SKM-1 (cell line): ENCODE results near the gene MAP1B.
"Not testable (repeated sequence)": the region's sequence is repeated elsewhere in the genome, so short reads cannot be mapped to it uniquely, and the experiment has no call there.

Experiments used
- DNase-seq: peaks from one replicate; lab custom pipeline; 2025; ENCODE audit not compliant: unreplicated experiment; lab: John Stamatoyannopoulos, UW

Gene MAP1B

DNA sequence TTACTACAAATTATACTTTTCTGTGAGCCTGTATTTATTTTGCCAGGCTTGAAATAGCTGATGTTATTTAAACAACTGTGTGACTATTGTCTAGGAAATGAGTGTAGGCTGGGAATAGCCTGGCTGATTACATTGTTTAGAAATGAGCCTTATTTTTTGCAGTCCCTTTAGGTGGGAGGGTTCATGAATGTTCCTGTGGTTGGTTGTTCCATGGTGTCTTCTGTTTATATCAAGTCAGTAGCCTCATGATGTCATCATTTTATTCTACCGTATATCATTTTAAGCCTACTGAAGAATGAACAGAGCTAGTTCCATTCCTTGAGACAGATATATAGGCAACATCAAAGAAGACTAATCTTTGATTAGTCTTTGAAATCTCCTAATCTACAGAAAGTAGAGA is 53.1 kb downstream of the MAP1B start:
- DNase-seq = no peak

DNA sequence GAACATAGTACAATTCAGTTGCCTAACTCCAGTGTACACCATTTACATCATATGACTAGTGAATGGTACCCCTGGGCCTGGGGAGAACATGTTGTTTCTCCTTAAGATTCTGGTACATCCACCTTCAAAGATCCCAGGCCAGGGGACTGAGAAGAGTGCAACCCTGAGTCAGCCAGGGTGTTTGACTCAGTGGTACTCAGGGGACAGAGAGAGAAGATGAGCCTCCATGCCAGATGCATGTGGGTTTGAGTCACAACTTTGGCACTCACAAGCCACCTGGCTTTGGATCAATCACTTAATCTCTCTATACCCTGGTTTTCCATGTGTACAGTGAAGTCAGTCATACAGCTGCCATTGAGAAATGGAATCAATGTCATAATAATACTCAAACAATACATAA is 53.7 kb downstream of the MAP1B start:
- DNase-seq = no peak

DNA sequence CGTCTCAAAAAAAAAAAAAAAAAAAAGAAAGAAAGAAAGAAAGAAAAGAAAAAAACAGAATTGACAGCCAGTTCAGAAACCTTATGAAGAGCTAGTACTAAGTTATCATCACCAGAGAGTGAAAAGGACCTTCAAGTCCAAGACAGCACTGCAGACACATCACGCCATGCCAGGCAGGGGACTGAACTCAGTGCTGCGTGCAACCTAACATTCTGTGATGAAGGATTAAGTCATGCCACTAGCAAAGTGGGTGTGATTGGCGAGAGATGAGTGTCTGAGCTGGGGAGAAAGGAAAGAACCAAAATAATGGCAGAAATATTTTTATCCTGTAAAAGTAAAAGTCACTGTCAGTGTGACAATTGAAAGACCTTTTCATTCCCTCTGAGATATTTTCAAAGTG is 54.7 kb downstream of the MAP1B start:
- DNase-seq = no peak

DNA sequence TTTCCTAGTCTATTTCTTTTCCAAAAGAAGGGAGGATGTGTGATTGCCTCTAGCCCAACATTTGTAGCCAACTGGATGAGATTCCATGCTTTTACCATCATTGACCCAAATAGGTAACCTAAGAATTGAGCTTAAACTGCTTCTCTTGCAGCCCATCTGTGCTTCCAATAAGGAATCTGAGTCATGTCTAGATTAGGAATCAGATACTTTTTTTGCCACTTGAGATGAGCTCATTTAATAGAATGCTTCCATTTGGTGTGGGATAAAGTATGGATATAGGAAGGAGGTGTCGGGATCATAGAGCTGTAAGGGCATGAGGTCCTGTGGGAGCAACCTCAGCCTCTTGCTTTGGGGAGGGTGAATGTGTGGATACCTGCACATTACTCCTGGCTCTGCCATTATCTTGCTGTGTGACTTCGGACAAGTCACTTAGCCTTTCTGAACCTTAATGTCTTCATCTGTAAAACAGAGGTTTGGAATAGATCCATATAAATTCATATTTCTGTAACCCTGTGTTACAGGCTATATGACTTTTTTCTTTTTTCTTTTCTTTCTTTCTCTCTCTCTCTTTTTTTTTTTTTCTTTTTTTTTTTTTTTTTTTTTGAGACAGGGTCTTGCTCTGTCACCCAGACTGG is 56.2 kb downstream of the MAP1B start:
- no peak for DNase-seq

DNA sequence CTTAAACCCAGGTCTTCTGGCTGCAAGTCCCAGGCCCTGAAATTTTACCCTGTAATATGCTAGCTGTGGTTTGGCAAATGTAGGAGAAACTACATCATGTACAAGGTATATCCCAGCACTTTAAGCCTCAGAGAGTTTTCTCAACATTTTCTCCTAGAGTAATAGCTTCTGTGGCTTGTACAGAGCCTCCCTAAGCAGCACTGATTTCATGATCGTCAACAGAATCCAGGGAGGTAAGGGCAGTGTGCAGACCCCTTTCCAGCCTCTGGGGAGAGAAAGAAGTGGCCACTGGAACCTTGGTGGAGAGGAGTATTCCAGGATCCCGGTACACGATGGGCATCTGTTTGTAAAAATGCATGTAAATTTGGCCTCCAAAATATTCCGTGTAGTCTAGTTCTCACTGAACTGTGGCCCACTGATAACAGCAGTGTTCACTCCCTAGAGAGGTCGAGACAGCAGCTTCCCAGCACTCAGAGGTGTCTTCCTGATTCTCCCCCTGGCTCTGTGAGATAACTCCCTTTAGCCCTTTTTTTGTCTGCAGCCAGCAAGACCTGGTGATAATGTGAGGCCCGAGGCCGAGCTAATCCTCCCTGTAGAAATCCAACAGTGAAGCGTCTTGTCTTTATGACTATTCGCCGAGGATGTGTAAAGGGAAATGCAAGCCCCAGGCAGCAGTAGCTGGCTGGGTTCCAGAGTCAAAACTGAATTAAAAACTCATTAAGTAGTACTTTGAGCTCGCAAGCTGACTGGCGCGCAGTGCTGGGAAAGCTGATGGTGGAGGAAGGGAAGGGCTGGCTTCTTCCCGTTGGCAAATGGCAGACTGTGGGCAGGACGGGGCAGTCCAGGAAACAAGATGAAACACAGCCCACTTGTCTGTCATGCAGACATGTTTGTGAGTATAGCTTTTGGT is 59.0 kb downstream of the MAP1B start:
- no peak for DNase-seq

DNA sequence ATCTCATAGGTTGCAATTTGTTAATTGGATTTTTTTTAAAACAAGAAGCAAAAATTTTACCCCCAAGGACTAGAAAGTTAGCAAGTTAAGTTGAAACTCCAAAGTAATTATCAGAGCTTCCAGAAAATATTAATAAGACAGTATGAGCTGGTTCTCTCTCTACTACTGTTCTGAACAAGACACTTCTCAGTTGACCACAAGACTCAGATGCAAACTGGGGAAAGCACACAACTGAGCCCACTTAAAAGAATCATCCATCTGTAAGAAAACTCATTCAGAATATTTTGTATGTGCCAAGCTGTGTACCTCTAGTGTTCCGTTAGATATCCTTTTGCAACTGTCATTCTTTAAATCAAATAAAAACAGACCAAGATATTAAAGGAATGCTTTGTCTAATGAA is 60.0 kb downstream of the MAP1B start:
- DNase-seq = no peak

DNA sequence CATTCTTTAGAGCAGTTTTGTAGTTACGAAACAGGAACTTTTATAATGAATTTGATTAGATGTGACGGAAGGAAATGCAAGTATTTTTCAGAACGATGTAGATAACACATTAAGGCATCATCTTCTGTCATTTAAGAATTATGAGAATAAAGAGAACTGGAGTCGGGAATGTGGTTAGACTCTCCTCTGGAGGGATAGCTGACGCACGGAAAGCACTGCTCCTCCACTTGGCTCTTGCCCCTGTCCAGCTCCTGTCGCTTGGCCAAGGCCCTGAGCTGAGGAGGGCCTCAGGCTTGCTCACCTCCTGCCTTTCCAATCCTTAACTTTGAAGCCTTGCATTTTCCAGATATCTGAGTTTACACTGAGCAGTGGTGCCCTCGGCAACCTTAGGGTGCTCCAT is 60.5 kb downstream of the MAP1B start:
- DNase-seq = no peak

DNA sequence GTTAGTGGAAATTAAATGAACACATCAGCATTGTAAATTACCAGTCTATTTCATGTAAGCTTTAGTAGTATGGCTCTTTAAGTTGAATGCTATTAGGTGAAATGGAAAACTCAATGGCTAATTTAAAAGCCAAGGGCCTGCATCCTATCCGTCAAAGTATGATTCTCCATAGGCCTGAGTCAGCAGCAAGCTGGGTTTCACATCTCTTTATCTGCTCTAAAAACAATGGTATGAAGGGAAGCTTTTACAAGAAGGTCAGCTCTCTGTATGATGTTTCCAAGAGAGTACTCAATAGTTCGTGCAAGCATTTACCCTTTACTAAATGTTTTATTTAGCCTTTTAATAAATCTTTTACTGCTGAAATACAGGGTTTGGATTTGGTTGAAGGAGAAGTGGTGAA is 62.8 kb downstream of the MAP1B start:
- DNase-seq = no peak

DNA sequence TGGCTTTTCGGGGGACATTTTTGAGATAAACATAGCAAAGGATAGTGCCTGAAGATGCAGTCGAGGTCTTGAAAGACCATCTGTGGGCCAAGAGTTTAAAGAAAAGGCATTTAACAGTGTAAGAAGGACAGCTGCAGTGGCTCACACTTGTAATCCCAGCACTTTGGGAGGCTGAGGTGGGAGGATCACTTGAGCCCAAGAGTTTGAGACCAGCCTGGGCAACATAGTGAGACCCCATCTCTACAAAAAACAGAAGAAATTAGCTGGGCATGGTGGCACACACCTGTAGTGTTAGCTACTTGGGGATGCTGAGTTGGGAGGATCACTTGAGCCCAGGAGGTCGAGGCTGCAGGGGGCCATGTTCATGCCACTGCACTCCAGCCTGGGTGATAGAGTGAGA is 63.9 kb downstream of the MAP1B start:
- not testable (repeated sequence) for DNase-seq

DNA sequence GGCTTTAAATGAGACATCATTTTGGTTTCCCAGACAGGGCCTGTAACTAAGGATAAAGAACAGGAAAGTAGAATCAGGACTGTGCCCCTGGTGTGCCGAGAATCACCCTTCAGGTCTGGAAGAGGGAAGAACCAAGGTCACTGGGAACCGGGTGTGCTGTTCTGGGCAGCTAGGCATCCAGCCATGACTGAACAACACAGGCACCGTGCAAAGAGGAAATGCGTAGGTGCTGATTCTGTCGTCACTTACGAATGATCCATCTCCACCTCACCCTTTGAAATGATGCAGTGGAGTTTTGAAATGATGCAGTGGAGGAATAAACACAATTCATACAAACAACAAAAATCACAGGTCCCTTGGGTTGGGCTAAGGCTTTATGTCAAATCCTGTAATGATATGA is 64.4 kb downstream of the MAP1B start:
- no peak for DNase-seq

DNA sequence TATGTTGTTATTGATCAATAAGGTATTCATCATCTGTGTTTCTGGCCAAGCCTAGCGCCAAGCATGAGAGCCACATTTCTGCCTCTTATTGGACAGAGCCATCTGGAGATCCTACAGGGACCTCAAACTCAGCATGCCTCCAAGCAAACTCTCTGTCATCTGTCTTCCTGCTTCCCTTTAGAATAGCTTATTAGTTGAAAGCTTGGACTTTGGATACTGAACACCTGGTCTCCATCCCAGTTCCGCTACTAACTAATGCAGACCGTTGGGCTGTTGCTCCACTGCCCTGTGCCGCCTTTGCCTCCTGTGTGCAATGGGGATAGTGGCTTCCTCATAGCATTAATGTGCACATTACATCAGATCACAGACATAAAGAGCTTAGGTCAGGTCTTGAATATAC is 65.5 kb downstream of the MAP1B start:
- no peak for DNase-seq

DNA sequence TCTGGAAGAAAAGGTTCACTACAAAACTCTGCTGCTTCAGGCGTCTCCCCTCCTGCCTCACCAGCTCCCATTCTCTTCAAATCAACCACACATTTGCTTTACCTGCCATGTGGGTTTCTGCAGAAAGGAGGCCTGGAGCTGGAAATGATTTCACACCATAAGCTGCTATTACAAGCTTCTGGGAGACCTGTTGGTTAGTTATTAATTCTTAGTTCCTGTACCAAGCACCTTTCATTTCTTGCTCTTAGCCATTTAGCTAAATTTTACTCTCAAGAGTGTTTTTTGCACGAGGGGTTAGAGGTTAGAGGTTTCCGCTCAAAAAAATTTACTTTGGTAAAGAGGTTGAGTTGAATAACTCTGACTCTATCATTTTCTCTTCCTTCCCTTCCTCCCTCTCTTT is 70.3 kb downstream of the MAP1B start:
- DNase-seq = no peak

DNA sequence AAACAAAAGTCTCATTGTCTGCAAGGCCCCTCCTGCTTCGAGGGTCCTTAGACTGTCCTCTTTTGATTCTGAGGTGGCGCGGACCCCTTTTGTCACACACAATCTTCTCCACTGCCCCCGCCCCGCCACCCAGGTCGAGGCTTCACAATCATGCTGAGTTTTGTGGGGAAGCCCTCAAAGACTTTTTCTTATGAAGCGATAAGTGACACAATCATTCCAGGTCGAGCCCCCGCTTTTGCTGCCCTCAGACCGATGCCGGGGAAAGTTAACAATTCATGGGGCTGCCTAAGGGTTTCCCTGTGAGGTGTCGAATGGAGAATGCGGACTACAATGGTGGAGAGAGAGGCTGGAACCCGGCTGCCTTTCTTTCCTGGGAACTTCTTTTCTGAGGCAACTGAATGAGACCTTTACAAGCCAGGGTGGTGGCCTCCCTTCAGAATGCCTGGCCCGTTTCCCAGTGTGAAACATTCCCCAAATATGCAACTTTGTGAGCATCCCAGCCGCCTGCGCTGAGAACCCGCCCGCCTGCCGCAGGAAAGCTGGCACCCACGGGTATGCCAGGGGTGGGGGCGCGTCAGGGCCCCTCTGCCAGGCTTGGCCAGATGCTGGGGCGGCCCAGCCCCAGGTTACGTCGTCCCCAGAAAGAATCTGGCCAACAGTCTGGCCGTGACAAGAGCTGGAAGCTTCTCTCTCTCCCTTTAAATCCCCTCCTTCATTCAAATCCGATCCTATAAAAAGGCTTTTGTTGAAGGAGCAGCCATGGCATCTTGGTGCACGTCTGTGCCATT is 71.9 kb downstream of the MAP1B start:
- no peak for DNase-seq

DNA sequence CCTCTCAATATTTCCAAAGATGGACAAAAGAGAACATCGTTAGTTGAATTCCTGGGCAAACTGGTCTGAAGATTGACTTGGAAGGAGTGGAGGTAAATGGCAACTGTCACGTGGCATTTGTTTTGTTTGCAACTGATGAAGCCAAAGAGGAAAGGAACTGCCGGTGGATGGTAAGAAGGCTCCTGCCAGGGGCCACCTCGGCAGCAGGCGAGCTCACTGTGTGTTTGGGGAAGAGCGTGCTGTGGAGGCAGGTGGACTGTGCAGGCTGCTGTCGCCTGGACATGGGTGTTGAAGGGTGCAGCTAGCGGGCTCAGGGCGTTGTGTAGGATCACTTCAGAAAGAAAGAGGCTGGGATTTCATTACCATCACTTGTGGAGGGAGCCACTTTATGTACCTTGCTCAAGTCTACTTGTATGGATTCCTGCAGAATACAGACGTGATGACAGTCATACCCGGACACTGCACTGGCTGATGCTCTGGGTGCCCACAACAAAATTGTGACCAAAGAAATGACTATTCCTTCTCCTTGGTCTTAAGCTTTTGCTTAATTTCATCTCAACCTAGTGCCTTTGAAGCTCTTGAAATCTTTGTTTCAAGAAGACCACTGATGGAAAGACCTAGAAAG is 72.7 kb downstream of the MAP1B start:
- DNase-seq = no peak

DNA sequence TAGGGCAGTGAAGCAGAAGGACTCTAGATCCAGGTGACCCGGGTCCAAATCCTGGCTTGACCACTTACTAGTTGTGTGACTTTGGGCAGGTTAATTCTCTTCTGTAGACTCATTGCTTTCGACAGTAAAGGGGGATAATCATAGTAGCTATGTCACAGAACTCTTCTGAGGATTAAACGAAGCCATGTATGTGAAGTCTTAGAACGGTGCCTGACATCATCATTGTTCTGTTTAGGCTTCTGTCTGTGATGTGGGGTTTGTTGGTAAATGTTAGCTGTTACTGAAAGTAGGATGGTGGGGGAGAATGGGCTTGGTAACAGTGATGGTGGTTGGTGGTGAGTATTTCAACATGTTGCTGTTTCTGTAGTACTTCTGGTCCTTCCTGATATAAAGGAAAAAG is 73.7 kb downstream of the MAP1B start:
- DNase-seq = no peak

DNA sequence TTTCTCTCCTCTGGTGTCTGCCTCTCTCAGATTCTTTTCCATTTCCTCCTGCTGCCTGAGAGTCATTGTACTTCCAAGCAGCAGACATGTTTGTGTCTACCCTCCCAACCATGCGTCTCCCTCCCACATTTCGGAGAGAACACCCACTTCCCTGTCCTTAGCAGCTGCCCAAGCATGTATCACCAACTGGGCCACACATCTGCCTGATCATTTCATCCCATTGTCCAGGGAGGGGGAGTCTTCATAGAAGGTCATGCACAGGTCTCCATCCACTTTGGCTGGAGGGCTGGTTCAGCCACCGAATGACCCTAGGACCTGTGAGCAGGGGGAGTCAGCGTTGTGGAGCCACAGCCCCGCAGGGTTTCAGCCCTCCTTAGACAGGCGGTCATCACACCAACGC is 75.4 kb downstream of the MAP1B start:
- no peak for DNase-seq

DNA sequence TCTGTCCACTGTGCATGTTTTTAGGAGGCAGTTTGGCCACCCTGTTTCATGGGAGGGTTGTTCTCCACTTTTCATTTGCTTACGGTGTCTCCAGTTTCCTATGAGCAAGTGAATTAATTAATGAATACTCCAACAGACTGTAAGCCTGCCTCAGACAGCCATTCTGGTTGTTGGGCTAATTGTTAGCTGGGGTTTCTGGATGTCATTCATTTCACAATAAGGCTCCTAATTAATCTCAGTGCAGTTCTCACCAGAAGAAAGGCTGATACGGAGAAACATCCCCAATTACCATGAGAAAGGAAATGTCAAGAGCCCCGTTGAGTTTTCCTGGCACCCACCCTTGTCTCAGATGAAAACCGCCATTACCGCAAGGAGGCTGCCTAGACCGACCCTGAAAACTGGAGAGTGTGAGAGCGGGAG is 75.8 kb downstream of the MAP1B start:
- no peak for DNase-seq

DNA sequence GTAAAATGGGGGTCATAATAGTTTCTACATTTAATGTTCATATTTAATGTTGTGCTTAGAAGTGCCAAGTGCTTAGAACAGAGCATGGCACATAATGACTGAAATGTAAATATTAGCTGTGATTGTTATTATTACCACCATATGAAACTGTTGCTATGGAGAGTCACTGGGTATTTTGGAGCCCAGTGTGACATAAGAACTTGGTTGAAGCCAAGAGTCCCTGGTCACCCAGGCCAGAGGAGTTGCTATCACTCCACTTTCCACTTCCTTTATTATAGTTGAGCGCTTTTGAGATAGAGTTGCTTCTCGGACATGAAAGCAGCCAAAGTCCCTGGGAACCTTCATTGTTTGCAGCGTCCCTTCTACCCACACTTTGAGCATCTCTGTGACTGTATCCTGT is 77.1 kb downstream of the MAP1B start:
- no peak for DNase-seq

DNA sequence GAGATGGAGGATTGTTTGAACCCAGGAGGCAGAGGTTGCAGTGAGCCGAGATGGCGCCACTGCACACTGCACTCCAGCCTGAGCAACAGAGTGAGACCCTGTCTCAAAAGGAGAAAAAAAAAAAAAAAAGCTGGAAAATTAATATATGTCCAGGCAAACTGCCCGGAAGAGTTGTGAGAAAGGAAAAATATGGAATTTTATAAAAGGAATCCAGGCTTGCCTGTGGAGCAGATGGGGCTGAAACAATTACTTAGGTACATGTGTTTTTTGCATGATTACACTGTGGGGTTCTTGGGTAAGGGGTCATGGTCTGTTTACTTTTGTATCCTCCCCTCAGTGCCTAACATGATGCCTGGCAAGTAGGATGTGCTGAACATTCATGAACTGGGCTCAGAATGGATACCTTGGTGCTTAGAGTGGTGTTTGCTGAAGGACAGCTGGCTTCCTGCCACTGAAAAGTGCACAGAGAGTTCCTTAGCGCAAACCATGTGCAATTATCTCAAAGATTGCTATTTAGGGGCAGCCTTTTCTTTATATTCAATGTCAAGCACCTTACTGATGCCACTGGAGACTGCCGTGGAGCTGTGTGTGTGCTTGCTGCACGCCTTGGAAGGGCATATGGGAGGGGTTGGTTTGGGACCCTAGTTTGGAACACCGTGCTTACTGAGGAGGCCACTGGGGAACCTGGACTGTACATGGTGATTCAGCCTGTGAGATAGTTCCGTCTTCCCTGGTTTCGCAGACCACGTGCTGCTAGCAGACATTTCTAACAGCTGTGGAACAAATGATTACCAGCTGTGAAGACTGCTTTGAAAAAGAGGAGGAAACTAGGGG is 78.4 kb downstream of the MAP1B start:
- DNase-seq = no peak

DNA sequence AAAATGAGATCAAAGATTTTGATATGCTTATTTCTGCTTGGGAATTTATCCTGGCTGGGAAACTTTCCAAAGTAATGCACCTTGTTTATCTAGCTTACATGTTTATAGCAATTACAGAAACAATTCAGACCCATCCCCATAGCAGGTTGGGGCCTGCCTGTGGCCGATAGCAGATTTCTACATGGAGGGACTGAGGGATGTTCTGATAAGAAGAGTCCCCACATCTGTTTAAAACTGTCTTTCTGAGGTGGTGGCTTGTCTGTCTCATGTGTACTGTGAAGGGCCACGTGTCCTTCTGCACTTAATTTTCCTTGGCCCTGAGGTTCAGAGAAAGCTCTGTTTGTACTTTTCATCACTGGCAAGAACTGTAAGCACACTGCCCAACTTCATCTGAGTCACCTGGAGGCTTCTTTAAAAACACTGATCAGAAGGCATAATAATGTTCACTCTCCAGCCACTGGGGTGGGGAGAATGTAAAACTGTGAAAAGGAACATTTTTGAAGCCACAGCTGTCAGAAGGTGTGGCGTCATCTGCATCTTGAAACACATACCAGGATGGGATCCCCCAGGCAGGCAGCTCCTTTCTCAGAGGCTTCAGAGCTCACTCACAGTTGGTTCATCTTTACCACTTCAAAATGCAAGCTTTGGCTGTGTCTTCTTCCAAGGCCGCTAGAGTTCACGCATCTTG is 80.3 kb downstream of the MAP1B start:
- DNase-seq = no peak
